Measurements from ENCODE around the gene STARD9.
"Not testable (repeated sequence)": the region's sequence is repeated elsewhere in the genome, so short reads cannot be mapped to it uniquely, and the experiment has no call there.

Gene STARD9

DNA sequence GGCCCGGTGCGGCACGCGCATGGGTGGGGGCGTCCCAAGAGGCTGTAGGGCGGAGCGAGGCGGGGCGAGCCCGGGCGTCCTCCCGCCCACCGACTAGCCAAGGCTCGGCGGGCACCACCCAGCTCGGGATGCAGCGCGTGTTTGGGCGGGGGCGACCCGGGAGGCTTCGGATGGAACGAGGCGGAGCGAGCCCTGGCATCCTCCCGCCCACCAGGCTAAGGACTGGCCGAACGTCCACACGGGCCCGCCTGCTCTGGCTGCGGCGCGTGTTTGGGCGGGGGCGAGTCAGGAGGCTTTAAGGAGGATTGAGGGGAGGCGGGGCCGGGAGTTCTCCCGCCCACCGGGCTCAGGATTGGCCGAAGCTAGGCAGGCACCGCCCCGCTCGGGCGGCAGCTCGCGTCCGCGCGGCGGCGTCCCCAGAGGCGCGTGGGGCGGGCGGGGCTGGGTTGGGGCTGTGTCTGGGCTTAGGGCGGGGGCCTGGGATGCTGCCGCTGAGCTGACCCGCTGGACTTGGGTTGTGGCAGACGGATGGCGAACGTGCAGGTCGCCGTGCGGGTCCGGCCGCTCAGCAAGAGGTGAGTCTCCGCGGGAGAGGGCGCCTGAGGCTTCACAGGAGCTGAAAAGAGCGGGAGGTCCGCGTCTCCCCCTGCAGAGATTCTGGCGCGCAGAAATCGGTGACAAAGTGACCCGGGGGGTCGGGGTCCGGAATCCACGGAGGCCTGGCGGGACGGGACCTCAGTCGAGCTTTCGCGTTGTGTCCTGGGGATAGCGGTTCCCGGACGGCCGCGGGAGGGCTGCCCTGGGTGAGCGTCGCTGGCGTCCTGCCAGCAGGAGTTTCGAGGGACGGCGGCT, at the start of gene STARD9:
TSS of gene STARD9 (plus strand) at position 419 of the 852 bp plus-strand sequence. CDS start at position 529, 110 bp downstream.
- DNase-seq (ENCODE audit: low read depth in 1 of 2, low spot score in 1 of 2) = peak; percentile 90

DNA sequence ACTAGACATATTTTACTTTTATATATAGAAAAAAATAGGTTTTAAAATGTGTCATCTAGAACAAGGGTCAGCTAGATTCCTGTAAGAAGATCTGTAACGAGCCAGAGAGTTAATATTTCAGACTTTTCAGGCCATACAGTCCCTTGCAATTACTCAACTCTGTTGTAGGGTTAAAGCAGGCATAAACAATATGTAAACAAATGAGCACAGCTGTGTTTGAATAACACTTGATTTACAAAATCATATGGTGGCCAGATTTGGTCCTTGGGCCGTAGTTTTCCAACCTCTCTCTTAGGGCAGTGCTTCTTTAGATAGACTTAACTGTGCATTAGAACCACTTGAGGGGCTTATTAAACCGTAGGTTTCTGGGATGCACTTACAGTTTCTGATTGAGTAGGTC, 46.4 kb upstream of the STARD9 start:
- DNase-seq (ENCODE audit: low read depth in 1 of 2, low spot score in 1 of 2) = no peak

DNA sequence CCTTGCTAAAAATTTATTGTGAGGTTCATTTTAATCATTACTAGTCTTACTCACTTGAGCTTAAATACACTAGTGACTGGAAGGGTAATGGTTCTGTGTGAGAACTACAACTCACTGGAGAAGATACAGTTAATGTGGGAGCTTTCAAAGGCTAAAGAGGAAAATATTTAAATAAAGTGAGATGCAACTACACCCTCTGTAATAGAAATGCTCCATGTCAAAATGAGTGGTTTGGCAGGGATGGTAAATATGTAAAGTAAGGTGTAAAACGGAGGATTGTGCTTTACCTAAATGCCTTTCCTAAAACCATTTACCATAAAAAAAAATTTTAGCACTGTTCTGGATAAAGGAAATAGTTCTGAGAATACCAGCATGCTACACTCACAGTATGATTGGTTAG, 42.2 kb upstream of the STARD9 start:
- DNase-seq (ENCODE audit: low read depth in 1 of 2, low spot score in 1 of 2) = no peak

DNA sequence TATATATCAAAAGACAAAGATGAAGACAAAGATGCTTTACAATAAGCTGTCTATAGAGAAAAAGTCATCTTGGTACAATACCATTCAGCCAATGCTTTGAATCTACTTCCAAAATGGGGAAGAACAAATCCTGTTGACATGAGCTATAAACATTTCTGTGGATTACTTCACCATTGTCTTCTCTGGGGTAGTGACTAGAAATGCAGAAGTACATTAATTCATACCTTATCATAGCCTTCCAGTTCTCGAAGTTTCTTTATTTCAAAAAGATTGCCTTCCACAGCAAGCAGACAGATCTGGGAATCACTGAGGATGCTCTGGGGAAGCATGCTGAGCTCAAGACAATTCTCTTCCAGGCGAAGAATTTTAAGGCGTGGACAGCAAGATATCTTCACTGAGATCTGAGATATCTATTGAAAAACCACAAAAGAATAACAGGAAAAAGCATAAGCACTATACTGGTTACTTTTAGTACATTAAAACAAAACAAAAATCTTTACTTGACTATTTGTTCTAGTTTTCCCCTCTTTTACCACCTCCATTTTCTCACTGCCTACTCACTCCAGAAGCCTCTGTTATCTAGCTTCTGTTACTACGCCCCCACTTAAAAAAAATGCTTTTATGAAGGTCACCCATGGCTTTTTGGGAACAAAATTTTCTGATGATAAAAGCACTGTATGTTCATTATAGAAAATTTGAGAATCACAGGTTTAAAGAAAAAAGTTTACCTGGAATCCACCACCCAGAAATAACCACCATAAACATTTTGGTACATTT, 30.4 kb upstream of the STARD9 start:
- no peak for DNase-seq (ENCODE audit: low read depth in 1 of 2, low spot score in 1 of 2)

DNA sequence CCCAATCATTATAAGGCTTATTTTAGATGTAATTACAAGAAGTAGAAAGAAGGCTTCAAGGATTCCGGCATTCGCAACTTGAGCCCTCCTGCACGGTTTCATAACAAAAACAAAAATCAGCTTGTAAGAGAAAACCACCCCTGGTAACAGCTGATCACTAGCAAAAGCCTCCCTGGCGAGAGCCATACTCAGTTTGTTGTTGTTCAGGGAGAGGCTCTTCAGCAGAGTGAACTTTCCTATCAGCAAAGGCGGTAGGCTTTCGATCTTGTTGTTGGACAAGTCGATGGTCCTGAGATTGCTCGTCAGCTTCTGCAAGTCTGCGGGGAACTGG, 27.5 kb upstream of the STARD9 start:
- DNase-seq (ENCODE audit: low read depth in 1 of 2, low spot score in 1 of 2) = no peak

DNA sequence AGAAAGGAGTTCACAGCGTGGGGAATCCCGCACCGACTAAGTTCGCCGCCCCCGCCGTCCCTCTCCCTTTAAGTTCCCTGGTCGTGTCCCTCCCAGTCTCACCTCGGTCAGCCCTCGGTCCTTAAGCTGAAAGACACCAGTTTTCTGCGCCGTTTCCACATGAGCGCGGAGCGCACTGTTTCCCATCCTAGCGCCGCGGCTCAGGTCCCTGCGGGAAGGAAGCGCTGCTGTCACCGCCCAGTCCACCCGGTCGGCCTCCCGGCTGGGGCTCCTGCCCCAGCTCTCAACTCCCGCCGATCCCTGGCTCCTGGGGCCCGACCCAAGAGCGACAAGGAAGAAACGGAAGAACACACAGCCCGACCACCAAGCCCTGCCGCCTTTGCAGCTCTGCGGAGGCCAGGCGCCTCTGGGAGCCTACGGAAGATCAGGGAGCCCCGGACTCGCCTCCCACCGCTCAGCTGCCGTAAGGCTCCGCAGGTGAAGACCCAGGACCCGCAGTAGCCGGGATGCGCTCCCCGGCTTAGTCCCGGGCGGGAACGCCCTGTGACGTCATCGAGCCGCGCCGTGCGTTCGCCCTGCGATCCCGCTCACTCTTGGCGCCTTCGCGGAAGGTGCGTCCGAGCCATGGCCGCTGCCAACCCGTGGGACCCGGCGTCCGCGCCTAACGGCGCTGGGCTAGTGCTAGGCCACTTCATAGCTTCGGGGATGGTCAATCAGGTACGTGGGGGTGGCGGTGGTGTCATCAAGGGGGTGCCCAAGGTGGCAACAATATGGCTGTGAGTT, 27.0 kb upstream of the STARD9 start, which contains the start of the genes HAUS2 and LRRC57:
TSS of gene HAUS2 (plus strand) at position 590 of the 783 bp plus-strand sequence. CDS start at position 625, 35 bp downstream.
TSS of gene LRRC57 (minus strand) at position 545 of the 783 bp plus-strand sequence. CDS start at position 186, 359 bp downstream.
- peak; percentile 81 to 84 for DNase-seq (ENCODE audit: low read depth in 1 of 2, low spot score in 1 of 2)

DNA sequence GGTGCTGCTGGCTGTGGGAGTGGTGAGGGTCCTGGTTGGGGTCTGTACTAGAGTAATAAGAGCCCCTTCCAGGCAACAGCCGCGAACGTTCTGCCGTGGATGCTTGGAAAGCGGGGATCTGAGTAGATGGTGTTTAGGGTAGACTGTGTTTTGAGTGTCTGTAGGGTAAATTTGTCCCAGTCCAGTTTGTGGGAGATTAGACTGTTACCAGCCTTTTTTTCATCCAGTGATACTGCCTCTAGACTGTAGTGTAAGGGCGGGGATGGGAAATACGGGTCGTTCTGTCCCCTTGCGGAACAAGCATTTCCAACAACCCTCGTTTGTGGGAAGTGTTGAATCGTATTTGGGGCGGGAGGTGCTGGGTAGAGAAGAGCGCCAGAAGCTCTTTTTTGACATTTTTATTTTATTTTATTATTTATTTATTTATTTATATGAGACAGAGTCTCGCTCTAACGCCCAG, 26.3 kb upstream of the STARD9 start:
- DNase-seq (ENCODE audit: low read depth in 1 of 2, low spot score in 1 of 2) = no peak

DNA sequence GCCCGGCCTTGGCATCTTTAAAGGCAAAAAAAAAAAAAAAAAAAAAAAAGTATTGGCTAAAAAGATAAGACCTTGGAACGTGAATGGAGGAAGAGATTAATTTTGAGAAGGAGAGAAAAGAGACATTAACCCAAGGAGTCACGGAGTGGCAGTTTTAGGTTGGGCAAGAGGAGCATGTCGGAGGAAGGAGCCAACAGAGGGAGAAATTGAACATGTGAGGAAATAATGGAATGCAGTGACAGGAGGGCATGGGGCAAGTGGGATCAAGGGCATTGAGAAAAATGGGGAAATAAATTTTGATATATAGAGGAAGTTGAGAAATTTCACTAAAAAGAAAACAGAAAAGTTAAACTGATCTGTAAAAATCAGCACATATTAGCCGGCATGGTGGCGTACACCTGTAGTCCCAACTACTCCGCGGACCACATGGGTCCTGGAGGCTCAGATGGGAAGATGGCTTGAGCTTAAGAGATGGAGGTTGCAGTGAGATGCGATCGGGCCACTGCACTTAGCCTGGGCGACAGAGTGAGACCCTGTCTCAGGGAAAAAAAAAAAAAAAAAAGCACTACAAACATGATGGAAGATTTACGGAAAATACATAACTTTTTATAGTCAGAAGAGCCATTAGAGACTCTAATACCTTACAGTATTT, 25.5 kb upstream of the STARD9 start:
- no peak for DNase-seq (ENCODE audit: low read depth in 1 of 2, low spot score in 1 of 2)

DNA sequence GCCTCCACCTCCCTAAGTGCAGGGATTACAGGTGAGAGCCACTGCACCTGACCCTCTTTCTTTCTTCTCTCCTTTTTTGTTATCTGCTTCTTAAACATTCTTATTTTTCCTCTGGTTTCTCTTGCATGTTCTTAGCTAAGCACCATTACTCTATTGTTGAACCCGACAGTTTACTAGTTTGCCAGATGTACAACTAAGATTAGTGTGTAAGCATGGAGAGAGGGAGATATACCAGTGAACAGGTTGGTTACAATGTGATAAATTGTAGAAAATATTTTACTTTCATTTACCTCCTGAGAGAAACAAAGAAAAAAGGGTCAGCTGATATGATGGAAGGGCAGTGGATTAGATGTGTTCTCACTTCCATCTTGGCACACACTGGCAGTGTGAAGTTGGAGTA, 21.9 kb upstream of the STARD9 start:
- DNase-seq (ENCODE audit: low read depth in 1 of 2, low spot score in 1 of 2) = no peak

DNA sequence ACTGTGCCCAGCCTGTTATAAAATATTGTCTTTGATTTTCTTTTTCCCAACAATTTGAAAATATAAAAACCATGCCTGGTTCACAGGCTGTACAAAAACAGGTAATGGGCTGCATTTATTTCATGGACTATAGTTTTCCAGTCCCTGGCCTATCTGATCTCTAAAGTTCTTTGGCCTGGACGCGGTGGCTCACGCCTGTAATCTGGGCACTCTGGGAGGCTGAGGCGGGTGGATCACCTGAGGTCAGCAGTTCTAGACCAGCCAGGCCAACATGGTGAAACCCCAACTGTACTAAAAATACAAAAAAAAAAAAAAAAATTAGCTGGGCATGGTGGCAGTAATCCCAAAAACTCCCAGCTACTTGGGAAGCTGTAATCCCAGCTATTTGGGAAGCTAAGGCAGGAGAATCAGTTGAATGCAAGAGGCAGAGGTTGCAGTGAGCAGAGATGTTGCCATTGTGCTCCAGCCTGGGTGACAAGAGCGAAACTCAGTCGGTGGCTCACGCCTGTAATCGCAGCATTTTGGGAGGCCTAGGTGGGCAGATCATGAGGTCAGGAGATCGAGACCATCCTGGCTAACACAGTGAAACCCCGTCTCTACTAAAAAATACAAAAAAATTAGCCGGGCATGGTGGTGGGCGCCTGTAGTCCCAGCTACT, 18.7 kb upstream of the STARD9 start:
- DNase-seq (ENCODE audit: low read depth in 1 of 2, low spot score in 1 of 2) = not testable (repeated sequence)

DNA sequence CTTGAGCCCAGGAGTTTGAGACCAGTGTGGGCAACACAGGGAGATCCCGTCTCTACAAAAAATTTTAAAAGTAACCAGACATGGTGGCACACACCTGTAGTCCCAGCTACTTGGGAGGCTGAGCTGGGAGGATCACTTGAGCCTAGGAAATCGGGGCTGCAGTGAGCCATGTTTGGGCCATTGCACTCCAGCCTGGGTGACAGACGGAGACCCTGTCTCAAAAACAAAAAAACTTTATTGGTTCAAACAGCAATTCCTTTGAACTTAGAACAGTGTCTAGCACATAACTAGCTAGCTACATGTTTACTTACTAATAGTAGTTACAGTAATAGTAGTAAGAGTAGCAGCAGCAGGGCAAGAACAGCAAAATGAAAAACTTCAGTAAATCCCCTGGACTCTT, 16.7 kb upstream of the STARD9 start:
- no peak for DNase-seq (ENCODE audit: low read depth in 1 of 2, low spot score in 1 of 2)

DNA sequence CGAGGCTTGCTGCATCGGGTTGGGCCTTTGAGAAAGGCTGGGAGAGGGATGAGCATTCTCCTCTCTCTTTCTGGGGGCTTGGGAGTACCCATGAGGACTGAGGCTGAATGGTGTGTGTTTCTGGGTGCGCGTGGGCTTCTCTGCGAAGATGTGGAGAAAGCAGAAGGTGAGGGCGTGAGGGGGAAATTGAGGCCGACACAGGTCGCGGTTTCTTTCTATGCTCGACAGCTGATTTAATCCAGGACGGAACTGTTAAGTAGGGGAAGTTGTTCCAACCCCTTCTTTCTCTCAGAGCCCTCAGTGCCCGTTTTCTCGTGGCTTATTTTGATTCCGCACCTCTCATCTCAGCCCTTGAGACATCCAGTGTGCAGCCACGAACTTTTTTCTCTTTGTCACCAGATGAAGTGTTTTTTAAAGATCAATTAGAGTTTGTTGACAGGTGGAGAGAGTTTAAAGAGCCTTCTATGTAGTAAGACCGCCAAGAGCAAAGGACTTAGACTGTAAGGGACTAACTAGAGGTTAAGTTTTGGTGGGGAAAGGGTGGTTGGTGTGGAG, 711 bp downstream of the STARD9 start:
- DNase-seq (ENCODE audit: low read depth in 1 of 2, low spot score in 1 of 2) = no peak

DNA sequence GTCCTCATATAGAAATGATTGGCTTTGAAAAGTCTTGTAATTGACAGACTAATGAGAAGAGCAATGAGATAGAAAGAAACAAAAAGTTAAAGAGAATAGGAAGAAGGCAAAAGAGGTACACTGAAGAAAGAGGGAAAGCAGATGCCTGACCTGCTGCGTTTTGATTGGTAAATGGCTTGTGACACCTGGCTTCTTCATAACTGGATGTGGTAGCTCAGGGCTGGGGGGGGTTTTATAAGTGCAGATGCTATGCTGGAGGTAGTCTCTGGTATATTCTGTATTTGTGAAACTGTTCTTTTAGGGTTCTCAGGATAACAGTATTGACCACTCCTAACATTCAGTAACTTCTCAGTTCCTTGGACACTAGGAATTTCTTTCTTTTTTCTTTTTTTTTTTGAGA, 1.4 kb downstream of the STARD9 start:
- no peak for DNase-seq (ENCODE audit: low read depth in 1 of 2, low spot score in 1 of 2)

DNA sequence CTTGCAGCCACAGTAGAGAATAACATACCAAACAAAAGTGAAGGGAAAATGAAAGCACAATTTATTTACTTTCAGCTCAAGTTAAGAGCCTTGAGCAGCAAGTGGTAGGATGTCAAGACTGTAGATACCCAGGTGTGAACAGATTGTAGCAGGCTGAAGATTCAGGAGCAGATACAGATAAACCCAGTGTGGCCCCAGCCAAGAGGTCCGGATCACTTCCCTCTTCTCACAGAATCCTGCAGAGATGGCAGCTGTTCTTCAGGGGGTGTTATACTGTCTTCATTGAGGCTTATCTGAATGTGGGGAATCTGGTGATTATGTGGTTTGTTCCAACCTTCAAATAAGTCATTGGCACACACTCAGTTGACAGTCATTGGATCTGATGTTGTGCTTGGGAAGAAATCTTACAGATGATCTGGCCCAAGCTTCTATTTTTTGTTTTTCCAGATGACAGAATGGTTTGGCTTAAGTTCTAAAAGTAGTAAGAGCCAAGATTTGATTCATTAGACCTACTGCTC, 2.2 kb downstream of the STARD9 start:
- no peak for DNase-seq (ENCODE audit: low read depth in 1 of 2, low spot score in 1 of 2)

DNA sequence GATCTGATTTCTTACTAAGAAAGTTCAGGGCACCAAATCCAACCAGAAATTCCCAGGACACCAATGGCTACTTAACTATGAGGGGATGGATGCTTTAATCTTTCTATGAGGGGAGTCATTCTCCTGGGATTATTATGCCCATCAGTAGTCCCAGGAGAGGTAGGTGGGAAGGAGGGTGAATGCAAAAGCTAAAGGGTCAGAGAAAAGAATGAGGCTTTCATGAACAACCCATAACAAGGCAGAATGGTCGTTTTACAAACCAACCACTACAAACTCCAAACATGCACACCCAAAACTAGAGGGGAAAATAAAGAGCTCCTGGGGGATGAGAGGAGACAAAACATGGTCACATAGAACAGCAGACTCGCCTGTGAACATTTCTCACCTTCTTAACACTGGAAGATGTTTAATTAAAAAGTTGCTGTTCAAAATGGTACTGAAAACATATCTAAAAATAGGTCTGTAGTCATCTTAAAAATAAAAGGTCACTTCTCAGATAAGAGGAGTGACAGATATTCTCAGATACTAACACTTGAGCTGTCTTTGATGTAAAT, 3.7 kb downstream of the STARD9 start:
- no peak for DNase-seq (ENCODE audit: low read depth in 1 of 2, low spot score in 1 of 2)

DNA sequence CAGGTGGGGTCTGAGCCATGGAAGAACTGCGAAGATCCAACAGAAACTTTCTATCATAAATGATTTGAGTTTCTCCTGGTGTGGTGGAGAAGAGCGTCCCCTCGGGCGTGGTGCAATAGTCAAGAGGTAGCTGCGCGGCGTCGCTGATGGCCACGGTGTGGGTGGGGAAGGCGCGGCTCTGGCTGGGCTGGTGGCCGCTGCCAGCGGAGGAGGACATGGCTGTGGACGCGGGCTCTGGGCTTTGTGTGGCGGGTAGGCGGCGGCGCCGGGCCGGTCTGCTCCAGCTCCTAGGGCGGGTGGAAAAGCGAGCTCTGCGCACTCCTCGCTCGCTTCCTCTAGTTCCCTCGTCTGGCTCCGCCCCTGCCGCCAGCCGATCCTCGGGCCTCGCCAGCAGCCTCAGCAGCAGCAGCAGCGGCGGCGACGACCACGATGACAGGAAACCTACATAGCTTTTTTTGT, 5.9 kb downstream of the STARD9 start:
- peak; percentile 36 to 66 for DNase-seq (ENCODE audit: low read depth in 1 of 2, low spot score in 1 of 2)

DNA sequence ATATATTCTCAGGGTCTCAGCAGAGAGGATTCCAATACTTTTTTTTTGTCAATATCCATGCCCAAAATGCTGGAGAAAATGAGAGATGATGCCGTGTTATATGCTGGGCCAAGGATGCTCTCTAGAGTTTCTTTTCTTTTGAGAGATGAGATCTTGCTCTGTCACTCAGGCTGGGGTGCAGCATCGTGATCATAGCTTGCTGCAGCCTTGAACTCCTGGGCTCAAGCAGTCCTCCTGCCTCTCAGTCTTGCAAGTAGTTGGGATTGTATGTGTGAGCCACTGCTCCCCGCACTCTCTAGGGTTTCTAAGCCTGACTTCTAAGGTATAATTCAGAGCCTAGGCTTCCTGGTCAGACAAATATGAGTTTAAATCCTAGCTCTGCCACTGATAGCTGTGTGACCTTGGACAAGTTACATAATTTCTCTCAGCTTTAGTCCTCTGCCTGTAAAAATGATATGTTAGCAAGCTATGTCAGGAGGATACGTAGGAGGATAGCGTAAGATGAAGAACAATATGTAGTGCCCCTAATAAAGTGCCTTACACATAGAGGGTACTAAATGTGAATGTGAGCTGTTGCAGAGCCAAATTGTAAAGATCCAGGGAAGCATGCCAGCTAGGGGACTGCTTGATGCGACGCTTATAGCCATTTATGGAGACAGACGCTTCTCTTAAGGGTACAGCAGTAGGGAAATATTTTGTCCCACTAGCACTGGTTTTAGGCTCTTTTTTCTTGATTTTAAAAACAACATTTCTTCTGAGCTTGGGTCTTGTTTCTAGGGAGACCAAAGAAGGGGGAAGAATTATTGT, 7.4 kb downstream of the STARD9 start:
- no peak for DNase-seq (ENCODE audit: low read depth in 1 of 2, low spot score in 1 of 2)

DNA sequence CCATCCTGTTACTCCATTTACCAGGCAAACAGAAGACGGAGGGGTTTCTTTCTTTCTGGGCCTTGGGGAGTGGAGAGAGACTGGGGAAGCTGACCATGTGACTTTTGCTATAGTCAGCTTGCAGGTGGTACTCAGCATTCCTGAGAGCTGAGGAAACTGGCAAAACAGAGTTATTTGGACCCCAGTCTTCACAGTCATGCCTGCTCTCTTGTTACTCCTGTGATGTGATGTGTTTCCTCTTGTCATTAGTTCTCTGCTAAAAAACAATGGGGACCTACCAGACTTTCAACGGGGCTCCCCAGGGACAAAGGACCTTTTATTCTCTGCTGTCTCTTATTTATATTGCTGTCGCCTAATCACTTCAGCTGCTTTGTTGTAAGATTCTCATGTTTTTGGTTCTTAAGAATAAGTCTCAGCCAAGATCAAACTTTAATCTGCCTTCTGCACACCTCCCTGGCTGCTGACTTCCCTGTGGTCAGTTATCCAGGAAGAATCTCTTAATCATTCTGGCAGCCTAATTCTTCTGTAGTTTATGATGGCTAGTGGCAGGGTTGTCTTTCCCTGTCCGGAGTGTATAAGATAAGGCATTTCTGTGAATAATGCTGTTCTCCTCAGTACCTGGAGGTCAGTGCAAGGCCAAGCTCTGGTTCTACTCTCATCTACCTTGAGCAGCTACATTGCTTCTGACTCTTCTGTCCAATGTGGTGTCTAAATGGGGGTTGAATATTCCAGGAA, 8.8 kb downstream of the STARD9 start:
- DNase-seq (ENCODE audit: low read depth in 1 of 2, low spot score in 1 of 2) = no peak
